ENCODE measurements around the gene TENM4. TPM values are rescaled to one million over a fixed set of nuclear protein-coding genes. Genes with fewer than 3 reads are reported as not detected.

TENM4 gene
- total and polyA plus RNA-seq, 2 of the 13 experiments (the other 11 are each of a cell fraction or from before 2014, with no cell fraction given), result not detected

DNA sequence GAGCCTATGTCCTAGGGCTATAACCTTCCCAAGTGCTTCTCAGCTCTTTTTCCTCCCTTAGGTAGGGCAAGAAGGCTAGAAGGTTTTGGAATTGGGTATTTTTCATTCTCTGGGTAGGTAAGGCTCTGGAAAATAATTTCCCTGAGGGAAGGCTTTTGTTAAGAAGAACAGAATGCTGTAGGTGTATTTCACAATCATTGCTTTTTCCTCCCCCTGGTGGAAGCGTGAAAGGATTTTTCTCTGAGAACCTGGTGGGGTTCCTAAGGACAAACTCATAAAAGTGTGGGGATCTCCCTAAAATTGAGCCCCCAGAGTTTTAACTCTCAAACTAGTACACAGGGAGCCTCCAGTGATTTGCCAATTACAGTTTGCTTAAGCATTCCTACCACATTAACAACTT lies 825.1 kb downstream of the TENM4 start:
- BruUV-seq (replicated peaks), result no TSS peak
- no peak overlapping the region for H3K27ac ChIP-seq (ENCODE audit: extremely low read length, insufficient read depth, low read length)
- no peak; the same call in 2 of the 3 replicates for ATAC-seq
- WGBS (ENCODE audit: low lambda C conversion rate), result 38% methylated on average over 1 of the region's 1 CpG
- TF ChIP-seq ZNF709 (CRISPR knock-in tag; IDR thresholded peaks at IDR 0.05) (no peak), CEBPB (IDR thresholded peaks at IDR 0.05; ENCODE audit: borderline replicate concordance, low read depth, low read length) (peak; percentile 83), SMC3 (IDR thresholded peaks at IDR 0.05; ENCODE audit: low read length) (0 out of 2 replicates have a peak, but pooled peaks have one; percentile 23), TP53 (CRISPR knock-in tag; conservative IDR thresholded peaks at IDR 0.05) (no peak), CEBPG (CRISPR knock-in tag; IDR thresholded peaks at IDR 0.05) (peak; percentile 82), U2AF1 (optimal IDR thresholded peaks at IDR 0.05; ENCODE audit: low read depth, low read length) (no peak), ZNF282 (IDR thresholded peaks at IDR 0.05; ENCODE audit: partially characterized antibody) (no peak), YY1 (IDR thresholded peaks at IDR 0.05; ENCODE audit: insufficient read depth, insufficient replicate concordance, low read depth, low read length) (no peak), STAG1 (CRISPR knock-in tag; IDR thresholded peaks at IDR 0.05) (peak; percentile 22; the same call in 1 of the 2 replicates)
- TF ChIP-seq, protein P1, sequence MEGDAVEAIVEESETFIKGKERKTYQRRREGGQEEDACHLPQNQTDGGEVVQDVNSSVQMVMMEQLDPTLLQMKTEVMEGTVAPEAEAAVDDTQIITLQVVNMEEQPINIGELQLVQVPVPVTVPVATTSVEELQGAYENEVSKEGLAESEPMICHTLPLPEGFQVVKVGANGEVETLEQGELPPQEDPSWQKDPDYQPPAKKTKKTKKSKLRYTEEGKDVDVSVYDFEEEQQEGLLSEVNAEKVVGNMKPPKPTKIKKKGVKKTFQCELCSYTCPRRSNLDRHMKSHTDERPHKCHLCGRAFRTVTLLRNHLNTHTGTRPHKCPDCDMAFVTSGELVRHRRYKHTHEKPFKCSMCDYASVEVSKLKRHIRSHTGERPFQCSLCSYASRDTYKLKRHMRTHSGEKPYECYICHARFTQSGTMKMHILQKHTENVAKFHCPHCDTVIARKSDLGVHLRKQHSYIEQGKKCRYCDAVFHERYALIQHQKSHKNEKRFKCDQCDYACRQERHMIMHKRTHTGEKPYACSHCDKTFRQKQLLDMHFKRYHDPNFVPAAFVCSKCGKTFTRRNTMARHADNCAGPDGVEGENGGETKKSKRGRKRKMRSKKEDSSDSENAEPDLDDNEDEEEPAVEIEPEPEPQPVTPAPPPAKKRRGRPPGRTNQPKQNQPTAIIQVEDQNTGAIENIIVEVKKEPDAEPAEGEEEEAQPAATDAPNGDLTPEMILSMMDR (CRISPR knock-in tag; IDR thresholded peaks at IDR 0.05), result peak; percentile 32
- H2AFZ ChIP-seq (ENCODE audit: low read length), result no peak overlapping the region
- H3K4me1 ChIP-seq (ENCODE audit: insufficient read depth, low read length), result peaks cover 53% of the 10 kb centered on the region
- no peak overlapping the region for H3K9ac ChIP-seq (ENCODE audit: insufficient read depth, low read depth, low read length)
- H3K4me3 ChIP-seq (replicated peaks in 1 of 3; ENCODE audit: insufficient read depth in 1 of 3, low read depth in 2 of 3, low read length in 3 of 3), result no peak overlapping the region
- no peaks in the 10 kb centered on the region for H3K36me3 ChIP-seq (replicated peaks in 1 of 2; ENCODE audit: control insufficient read depth in 1 of 2, insufficient read depth in 2 of 2, low read length in 2 of 2)
- peak; percentile 21 for DNase-seq (ENCODE audit: low spot score)
- in situ Hi-C loops (cut with HindIII; ENCODE audit: extremely low pct_ligation_motif_present, low pct_unique_long_range_greater_than_20kb) (no loop called here), intact Hi-C loops (cut with micrococcal nuclease; ENCODE audit: unreplicated experiment) (no loop called here)
- no peak for FAIRE-seq
- H3K9me3 ChIP-seq (ENCODE audit: low read length), result no peaks in the 10 kb centered on the region
- H4K20me1 ChIP-seq (ENCODE audit: insufficient read depth, low read length), result no peaks in the 10 kb centered on the region
- H3K4me2 ChIP-seq (ENCODE audit: low read depth, low read length), result no peak overlapping the region
- no peaks in the 10 kb centered on the region for H3K79me2 ChIP-seq (ENCODE audit: insufficient read depth, low read length)
- ChIA-PET POLR2A (no interaction called here), CTCF (ENCODE audit: low intra/inter-chr PET ratio, low total read pairs) (no interaction called here)
- no peaks in the 10 kb centered on the region for H3K27me3 ChIP-seq (ENCODE audit: control insufficient read depth in 1 of 2, insufficient read depth in 2 of 2, low read length in 2 of 2)

All from HepG2 (cell line).